K562 (cell line): ENCODE results near the gene SRRT. TPM values are rescaled to one million over a fixed set of nuclear protein-coding genes. Genes with fewer than 3 reads are reported as not detected.

Source experiments
- ARID1B ChIP-seq: fragments of 450-650 bp; IDR thresholded peaks from 2 replicates; pipeline ENCODE4 v1.6.1; 2016; ENCODE audit warnings: antibody characterized with exemption, mild to moderate bottlenecking, inconsistent platforms
- CBX8 ChIP-seq: fragments of 200-600 bp; sonication (generic); IDR thresholded peaks from 2 replicates; pipeline ENCODE4 v1.6.1; 2012; ENCODE audit warnings: borderline replicate concordance, mixed run types, low read depth, mild to moderate bottlenecking, moderate library complexity, mixed read lengths, low read length, control low read depth, inconsistent platforms; ENCODE audit not compliant: poor library complexity, severe bottlenecking; ENCODE audit errors: extremely low read depth
- CGGBP1 ChIP-seq: fragments of 250-450 bp; sonication (Bioruptor Pico); IDR thresholded peaks from 2 replicates; pipeline ENCODE4 v1.9.0; 2021; ENCODE audit warnings: mild to moderate bottlenecking
- FOXA3 ChIP-seq, 2 experiments: fragments of 450-650 bp in 1 of 2; sonication (generic) in 1 of 2; formaldehyde crosslinking; IDR thresholded peaks in 1 of 2; conservative IDR thresholded peaks in 1 of 2; 2 replicates each; pipeline versions ENCODE4 v1.4.0 to v1.8.0; 2020 to 2022; ENCODE audit warnings: mild to moderate bottlenecking in 2 of 2, missing genetic modification reagents in 1 of 2
- KDM5B ChIP-seq: fragments of 200-600 bp; sonication (generic); IDR thresholded peaks from 2 replicates; pipeline ENCODE4 v1.6.1; 2012; ENCODE audit warnings: low read depth, mild to moderate bottlenecking, moderate library complexity, low read length, control low read depth, inconsistent platforms; ENCODE audit not compliant: insufficient replicate concordance
- KLF13 ChIP-seq: fragments of 450-650 bp; IDR thresholded peaks from 2 replicates; pipeline ENCODE4 v1.6.1; 2016; ENCODE audit warnings: missing genetic modification characterization, low read depth, mild to moderate bottlenecking, missing compliant biosample characterization, moderate library complexity, borderline replicate concordance
- KLF6 ChIP-seq: fragments of 250-450 bp; sonication (Bioruptor Pico); IDR thresholded peaks from 2 replicates; pipeline ENCODE4 v1.4.0; 2020; ENCODE audit warnings: mild to moderate bottlenecking, moderate library complexity, borderline replicate concordance
- NR1H2 ChIP-seq: sonication (generic); formaldehyde crosslinking; IDR thresholded peaks from 2 replicates; pipeline ENCODE4 v1.4.0; 2020; ENCODE audit warnings: mild to moderate bottlenecking, missing genetic modification reagents
- SMC3 ChIP-seq: conservative IDR thresholded peaks from 2 replicates; pipeline ENCODE4 v1.6.1; 2011; ENCODE audit warnings: low read depth, low read length, improper control_type of control experiment; ENCODE audit not compliant: insufficient read depth
- TAF7 ChIP-seq: fragments of 450-650 bp; IDR thresholded peaks from 2 replicates; pipeline ENCODE4 v1.6.1; 2016; ENCODE audit warnings: missing genetic modification characterization, missing compliant biosample characterization
- TEAD1 ChIP-seq, 2 experiments: fragments of 450-650 bp in 1 of 2; sonication (generic) in 1 of 2; formaldehyde crosslinking; IDR thresholded peaks; 2 replicates each; pipeline versions ENCODE4 v1.4.0 to v1.8.0; 2020 to 2022; ENCODE audit warnings: mild to moderate bottlenecking in 2 of 2, missing genetic modification reagents in 1 of 2
- YBX1 ChIP-seq: fragments of 450-650 bp; IDR thresholded peaks from 2 replicates; pipeline ENCODE4 v1.7.1; 2016; ENCODE audit warnings: mild to moderate bottlenecking
- ZNF445 ChIP-seq: fragments of 250-450 bp; sonication (Bioruptor Pico); IDR thresholded peaks from 2 replicates; pipeline ENCODE4 v1.4.0; 2020; ENCODE audit warnings: low read depth, mild to moderate bottlenecking, moderate library complexity
- ZNF696 ChIP-seq: fragments of 250-450 bp; sonication (Bioruptor Pico); conservative IDR thresholded peaks from 2 replicates; pipeline ENCODE4 v1.4.0; 2020; ENCODE audit warnings: mild to moderate bottlenecking, moderate library complexity
- ZNF75A ChIP-seq: fragments of 450-650 bp; formaldehyde crosslinking; IDR thresholded peaks from 2 replicates; pipeline ENCODE4 v1.4.0; 2020; ENCODE audit warnings: mild to moderate bottlenecking
- polyA plus RNA-seq, 8 experiments: library from polyadenylated mRNA; depleted of rRNA in 4 of 8; stranded (reverse) in 5 of 8; unstranded in 3 of 8; fragments of >200 nt; fragmentation: Nextera tagmentation in 2 of 8; fragmentation: Illumina TruSeq in 1 of 8; extraction: Ambion mirVana in 2 of 8; extraction: Trizol in 1 of 8; gene quantifications; 2 replicates each; pipeline versions ENCODE4 v1.2.1 to v1.2.3, GENCODE V29; 2011 to 2014; ENCODE audit warnings: inconsistent platforms in 1 of 8, missing spikeins in 1 of 8
- total RNA-seq, 7 experiments: library from RNA; depleted of rRNA in 6 of 7; stranded (reverse); fragments of >200 nt in 6 of 7; fragmentation: Illumina TruSeq in 2 of 7; extraction: Trizol in 2 of 7; gene quantifications; 2 replicates each; pipeline versions ENCODE4 v1.2.1 to v1.2.3, GENCODE V29; 2011 to 2021; ENCODE audit warnings: low replicate concordance in 1 of 7
- TF ChIP-seq, protein P1 (sequence below): IDR thresholded peaks from 3 replicates; pipeline ENCODE4 v1.6.1; 2011; ENCODE audit warnings: borderline replicate concordance, mild to moderate bottlenecking, moderate library complexity; ENCODE audit not compliant: insufficient read length; ENCODE audit errors: extremely low read depth
- TF ChIP-seq, protein P2 (sequence below): fragments of 250-450 bp; sonication (Bioruptor Pico); IDR thresholded peaks from 2 replicates; pipeline ENCODE4 v1.4.0; 2020; ENCODE audit warnings: mild to moderate bottlenecking, moderate library complexity
- TF ChIP-seq, protein P3 (sequence below): fragments of 250-450 bp; sonication (Bioruptor Pico); IDR thresholded peaks from 2 replicates; pipeline ENCODE4 v1.8.0; 2022; ENCODE audit warnings: moderate library complexity, mild to moderate bottlenecking, inconsistent platforms
- TF ChIP-seq, protein P4 (sequence below), 2 experiments: fragments of 200-800 bp in 1 of 2; sonication (Bioruptor generic) in 1 of 2; sonication (generic) in 1 of 2; formaldehyde crosslinking in 1 of 2; IDR thresholded peaks in 1 of 2; conservative IDR thresholded peaks in 1 of 2; 2 replicates each; pipeline versions ENCODE4 v1.5.0 to v1.6.1; 2016 to 2020; ENCODE audit warnings: missing compliant biosample characterization in 1 of 2, missing genetic modification characterization in 1 of 2, missing genetic modification reagents in 1 of 2

The SRRT gene
- total and polyA plus RNA-seq, 9 of the 15 experiments (the other 6 are each of a cell fraction or from before 2014, with no cell fraction given): 10.3 to 263 (median 84.4) TPM

DNA sequence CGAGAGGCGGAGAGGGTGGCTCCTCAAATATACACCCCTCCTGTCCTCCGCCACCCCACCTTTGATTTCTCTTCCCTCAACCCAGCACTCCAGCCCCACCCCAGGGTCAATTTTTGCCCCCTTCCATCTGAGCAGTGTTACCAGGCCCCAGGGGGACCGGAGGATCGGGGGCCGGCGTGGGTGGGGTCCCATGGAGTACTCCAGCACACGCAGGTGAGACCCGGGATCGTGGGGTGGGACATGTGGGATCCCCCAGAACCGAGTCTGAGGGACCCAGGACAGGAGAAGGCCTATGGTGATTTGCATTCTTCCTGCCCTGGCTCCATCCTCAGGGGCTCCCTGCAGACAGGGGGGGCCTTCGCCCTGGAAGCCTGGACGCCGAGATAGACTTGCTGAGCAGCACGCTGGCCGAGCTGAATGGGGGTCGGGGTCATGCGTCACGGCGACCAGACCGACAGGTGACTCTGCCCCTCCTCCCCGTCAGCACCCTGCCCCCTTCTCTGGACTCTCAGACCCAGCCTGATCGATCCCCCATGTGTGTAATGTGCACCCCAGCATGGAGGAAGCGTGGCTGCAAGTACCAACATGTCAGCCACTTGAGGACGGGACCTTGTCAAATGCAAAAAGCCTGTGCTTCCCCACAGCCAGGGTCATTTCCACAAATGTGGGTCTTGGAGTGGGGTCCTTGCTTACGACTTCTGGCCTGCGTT lies 7.0 kb upstream of the SRRT start (continued):
- TF ChIP-seq, protein P1, sequence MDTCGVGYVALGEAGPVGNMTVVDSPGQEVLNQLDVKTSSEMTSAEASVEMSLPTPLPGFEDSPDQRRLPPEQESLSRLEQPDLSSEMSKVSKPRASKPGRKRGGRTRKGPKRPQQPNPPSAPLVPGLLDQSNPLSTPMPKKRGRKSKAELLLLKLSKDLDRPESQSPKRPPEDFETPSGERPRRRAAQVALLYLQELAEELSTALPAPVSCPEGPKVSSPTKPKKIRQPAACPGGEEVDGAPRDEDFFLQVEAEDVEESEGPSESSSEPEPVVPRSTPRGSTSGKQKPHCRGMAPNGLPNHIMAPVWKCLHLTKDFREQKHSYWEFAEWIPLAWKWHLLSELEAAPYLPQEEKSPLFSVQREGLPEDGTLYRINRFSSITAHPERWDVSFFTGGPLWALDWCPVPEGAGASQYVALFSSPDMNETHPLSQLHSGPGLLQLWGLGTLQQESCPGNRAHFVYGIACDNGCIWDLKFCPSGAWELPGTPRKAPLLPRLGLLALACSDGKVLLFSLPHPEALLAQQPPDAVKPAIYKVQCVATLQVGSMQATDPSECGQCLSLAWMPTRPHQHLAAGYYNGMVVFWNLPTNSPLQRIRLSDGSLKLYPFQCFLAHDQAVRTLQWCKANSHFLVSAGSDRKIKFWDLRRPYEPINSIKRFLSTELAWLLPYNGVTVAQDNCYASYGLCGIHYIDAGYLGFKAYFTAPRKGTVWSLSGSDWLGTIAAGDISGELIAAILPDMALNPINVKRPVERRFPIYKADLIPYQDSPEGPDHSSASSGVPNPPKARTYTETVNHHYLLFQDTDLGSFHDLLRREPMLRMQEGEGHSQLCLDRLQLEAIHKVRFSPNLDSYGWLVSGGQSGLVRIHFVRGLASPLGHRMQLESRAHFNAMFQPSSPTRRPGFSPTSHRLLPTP: no peak
- TF ChIP-seq, protein P2, sequence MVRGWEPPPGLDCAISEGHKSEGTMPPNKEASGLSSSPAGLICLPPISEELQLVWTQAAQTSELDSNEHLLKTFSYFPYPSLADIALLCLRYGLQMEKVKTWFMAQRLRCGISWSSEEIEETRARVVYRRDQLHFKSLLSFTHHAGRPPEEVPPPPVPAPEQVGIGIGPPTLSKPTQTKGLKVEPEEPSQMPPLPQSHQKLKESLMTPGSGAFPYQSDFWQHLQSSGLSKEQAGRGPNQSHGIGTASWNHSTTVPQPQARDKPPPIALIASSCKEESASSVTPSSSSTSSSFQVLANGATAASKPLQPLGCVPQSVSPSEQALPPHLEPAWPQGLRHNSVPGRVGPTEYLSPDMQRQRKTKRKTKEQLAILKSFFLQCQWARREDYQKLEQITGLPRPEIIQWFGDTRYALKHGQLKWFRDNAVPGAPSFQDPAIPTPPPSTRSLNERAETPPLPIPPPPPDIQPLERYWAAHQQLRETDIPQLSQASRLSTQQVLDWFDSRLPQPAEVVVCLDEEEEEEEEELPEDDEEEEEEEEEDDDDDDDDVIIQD (CRISPR knock-in tag): no peak
- TF ChIP-seq CBX8 (no peak), NR1H2 (no peak), KLF6 (CRISPR knock-in tag) (peak; percentile 77; the same call in 1 of the 2 replicates), ARID1B (no peak), ZNF445 (CRISPR knock-in tag) (no peak), ZNF696 (no peak), FOXA3 (CRISPR knock-in tag; conservative IDR thresholded peaks at IDR 0.05 in 1 of 2, IDR thresholded peaks at IDR 0.05 in 1 of 2) (no peak), SMC3 (no peak), KLF13 (tag) (no peak), CGGBP1 (CRISPR knock-in tag) (no peak), TEAD1 (CRISPR knock-in tag; IDR thresholded peaks at IDR 0.05) (0 out of 4 replicates have a peak, but pooled peaks of 1 of the 2 experiments have one; percentile 33), KDM5B (no peak), YBX1 (no peak), TAF7 (no peak), ZNF75A (CRISPR knock-in tag) (no peak)
- TF ChIP-seq, protein P3, sequence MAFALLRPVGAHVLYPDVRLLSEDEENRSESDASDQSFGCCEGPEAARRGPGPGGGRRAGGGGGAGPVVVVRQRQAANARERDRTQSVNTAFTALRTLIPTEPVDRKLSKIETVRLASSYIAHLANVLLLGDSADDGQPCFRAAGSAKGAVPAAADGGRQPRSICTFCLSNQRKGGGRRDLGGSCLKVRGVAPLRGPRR (CRISPR knock-in tag): no peak
- TF ChIP-seq, protein P4, sequence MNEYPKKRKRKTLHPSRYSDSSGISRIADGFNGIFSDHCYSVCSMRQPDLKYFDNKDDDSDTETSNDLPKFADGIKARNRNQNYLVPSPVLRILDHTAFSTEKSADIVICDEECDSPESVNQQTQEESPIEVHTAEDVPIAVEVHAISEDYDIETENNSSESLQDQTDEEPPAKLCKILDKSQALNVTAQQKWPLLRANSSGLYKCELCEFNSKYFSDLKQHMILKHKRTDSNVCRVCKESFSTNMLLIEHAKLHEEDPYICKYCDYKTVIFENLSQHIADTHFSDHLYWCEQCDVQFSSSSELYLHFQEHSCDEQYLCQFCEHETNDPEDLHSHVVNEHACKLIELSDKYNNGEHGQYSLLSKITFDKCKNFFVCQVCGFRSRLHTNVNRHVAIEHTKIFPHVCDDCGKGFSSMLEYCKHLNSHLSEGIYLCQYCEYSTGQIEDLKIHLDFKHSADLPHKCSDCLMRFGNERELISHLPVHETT (CRISPR knock-in tag; conservative IDR thresholded peaks at IDR 0.05 in 1 of 2, IDR thresholded peaks at IDR 0.05 in 1 of 2): peak in 1 of 2 experiments; percentile 57; a peak in 1 of 4 replicates
